OCI-LY3 (cell line): ENCODE data around the gene LBR.

Source experiments
- H2AFZ ChIP-seq: fragments of 200-600, 300-600 bp; shearing (Covaris generic); 2 replicates; pipeline ENCODE4 v1.6.0; 2014; ENCODE audit warnings: antibody characterized with exemption, low read depth, low read length
- H3K27ac ChIP-seq: fragments of 200-600, 300-600 bp; sonication (generic); 2 replicates; pipeline ENCODE4 v1.5.1; 2014; ENCODE audit warnings: mild to moderate bottlenecking, low read length, moderate library complexity, mixed read lengths
- H3K27me3 ChIP-seq: fragments of 200-600, 300-600 bp; sonication (generic); 2 replicates; pipeline ENCODE4 v1.6.1; 2014; ENCODE audit warnings: low read depth, low read length, mixed read lengths
- H3K36me3 ChIP-seq: fragments of 200-600, 300-600 bp; sonication (generic); replicated peaks from 2 replicates; pipeline ENCODE3; 2014; ENCODE audit warnings: low read depth, low read length, mixed read lengths
- H3K4me1 ChIP-seq: fragments of 300-600, 200-600 bp; sonication (generic); 2 replicates; pipeline ENCODE4 v1.6.1; 2014; ENCODE audit warnings: low read length, mixed read lengths
- H3K4me2 ChIP-seq: fragments of 200-600, 300-600 bp; sonication (generic); 2 replicates; pipeline ENCODE4 v1.6.1; 2014; ENCODE audit warnings: low read length, mixed read lengths
- H3K4me3 ChIP-seq: fragments of 300-600, 200-600 bp; sonication (generic); 2 replicates; pipeline ENCODE4 v1.5.1; 2014; ENCODE audit warnings: antibody characterized with exemption, mild to moderate bottlenecking, low read length, moderate library complexity
- H3K79me2 ChIP-seq: fragments of 300-600, 200-600 bp; shearing (Covaris generic); 2 replicates; pipeline ENCODE4 v1.6.1; 2014; ENCODE audit warnings: mild to moderate bottlenecking, low read length, mixed read lengths
- H3K9ac ChIP-seq: fragments of 300-600, 200-600 bp; shearing (Covaris generic); 2 replicates; pipeline ENCODE4 v1.6.0; 2014; ENCODE audit warnings: mild to moderate bottlenecking, low read length, moderate library complexity
- H3K9me3 ChIP-seq: fragments of 200-600, 300-600 bp; shearing (Covaris generic); 2 replicates; pipeline ENCODE4 v1.6.1; 2014; ENCODE audit warnings: low read length, mixed read lengths; ENCODE audit not compliant: insufficient read depth
- H4K20me1 ChIP-seq: fragments of 200-600, 300-600 bp; sonication (generic); 2 replicates; pipeline ENCODE4 v1.6.1; 2016; ENCODE audit warnings: low read length, mixed read lengths; ENCODE audit not compliant: insufficient read depth
- EZH2phosphoT487 ChIP-seq: fragments of 200-600 bp; shearing (Covaris generic); IDR thresholded peaks from 2 replicates; pipeline ENCODE4 v1.6.1; 2018; ENCODE audit warnings: antibody characterized with exemption, mixed run types, low read depth
- TF ChIP-seq, protein P1 (sequence below): fragments of 200-600, 300-600 bp; sonication (generic); IDR thresholded peaks from 2 replicates; pipeline ENCODE4 v1.5.1; 2014; ENCODE audit warnings: antibody characterized with exemption, low read length, low read depth

The LBR gene

GRCh38 chr1:225426395-225427234 is 1.2 kb downstream of the LBR start:
- H3K36me3 ChIP-seq, result peaks cover 15% of the 10 kb centered on the region
- H4K20me1 ChIP-seq, result peaks cover 51% of the 10 kb centered on the region
- peaks cover 36% of the 10 kb centered on the region for H3K4me1 ChIP-seq
- peak overlapping the region; percentile 93 for H3K4me2 ChIP-seq
- H3K9me3 ChIP-seq, result no peaks in the 10 kb centered on the region
- H3K27ac ChIP-seq, result peak overlapping the region; percentile 67
- TF ChIP-seq EZH2phosphoT487, result no peak
- TF ChIP-seq, protein P1, sequence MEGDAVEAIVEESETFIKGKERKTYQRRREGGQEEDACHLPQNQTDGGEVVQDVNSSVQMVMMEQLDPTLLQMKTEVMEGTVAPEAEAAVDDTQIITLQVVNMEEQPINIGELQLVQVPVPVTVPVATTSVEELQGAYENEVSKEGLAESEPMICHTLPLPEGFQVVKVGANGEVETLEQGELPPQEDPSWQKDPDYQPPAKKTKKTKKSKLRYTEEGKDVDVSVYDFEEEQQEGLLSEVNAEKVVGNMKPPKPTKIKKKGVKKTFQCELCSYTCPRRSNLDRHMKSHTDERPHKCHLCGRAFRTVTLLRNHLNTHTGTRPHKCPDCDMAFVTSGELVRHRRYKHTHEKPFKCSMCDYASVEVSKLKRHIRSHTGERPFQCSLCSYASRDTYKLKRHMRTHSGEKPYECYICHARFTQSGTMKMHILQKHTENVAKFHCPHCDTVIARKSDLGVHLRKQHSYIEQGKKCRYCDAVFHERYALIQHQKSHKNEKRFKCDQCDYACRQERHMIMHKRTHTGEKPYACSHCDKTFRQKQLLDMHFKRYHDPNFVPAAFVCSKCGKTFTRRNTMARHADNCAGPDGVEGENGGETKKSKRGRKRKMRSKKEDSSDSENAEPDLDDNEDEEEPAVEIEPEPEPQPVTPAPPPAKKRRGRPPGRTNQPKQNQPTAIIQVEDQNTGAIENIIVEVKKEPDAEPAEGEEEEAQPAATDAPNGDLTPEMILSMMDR, result no peak
- no peak overlapping the region for H2AFZ ChIP-seq
- peaks cover 63% of the 10 kb centered on the region for H3K79me2 ChIP-seq
- H3K4me3 ChIP-seq, result peak overlapping the region; percentile 85
- no peaks in the 10 kb centered on the region for H3K27me3 ChIP-seq
- H3K9ac ChIP-seq, result peak overlapping the region; percentile 86

DNA sequence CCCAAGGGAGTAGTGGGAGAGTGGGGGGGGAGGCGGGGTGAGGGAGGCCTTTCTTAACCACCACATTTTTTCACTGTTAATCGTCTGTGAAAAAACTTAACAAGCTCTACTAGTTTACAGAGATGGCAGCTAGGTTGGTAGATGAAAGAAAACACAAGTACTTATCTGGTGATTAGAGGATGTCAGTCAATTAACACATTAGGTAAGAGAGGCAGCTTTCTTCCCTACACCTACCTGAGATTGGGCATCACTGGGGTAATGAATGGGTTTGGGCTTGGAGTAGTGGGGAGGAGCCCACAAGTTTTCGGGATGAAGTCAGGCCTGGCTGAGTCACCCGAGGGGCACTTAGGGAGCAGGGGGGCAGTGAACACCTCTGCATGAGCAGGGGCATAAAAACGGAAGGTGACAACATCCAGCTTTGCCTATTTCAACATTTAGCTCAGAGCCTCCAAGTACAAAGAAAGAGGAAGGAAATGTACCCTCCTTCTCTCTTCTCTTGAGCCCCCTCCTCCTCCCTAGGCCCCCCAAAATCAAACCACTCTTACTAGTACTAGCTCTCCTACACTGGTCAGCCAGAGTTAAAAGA is 2.5 kb downstream of the LBR start:
- peaks cover 55% of the 10 kb centered on the region for H4K20me1 ChIP-seq
- H3K79me2 ChIP-seq, result peaks cover 76% of the 10 kb centered on the region
- peak overlapping the region; percentile 85 for H3K4me3 ChIP-seq
- peak overlapping the region; percentile 86 for H3K9ac ChIP-seq
- H3K27ac ChIP-seq, result no peak overlapping the region
- H3K4me2 ChIP-seq, result peak overlapping the region; percentile 93
- TF ChIP-seq EZH2phosphoT487, result no peak
- TF ChIP-seq, protein P1, result no peak
- no peak overlapping the region for H2AFZ ChIP-seq
- peaks cover 24% of the 10 kb centered on the region for H3K36me3 ChIP-seq
- H3K27me3 ChIP-seq, result no peaks in the 10 kb centered on the region
- H3K4me1 ChIP-seq, result peaks cover 36% of the 10 kb centered on the region
- H3K9me3 ChIP-seq, result no peaks in the 10 kb centered on the region

- peaks cover 55% of the 10 kb centered on the region for H4K20me1 ChIP-seq
- 0 out of 2 replicates have a peak overlapping the region, but pooled peaks have one; percentile 11 for H3K9ac ChIP-seq
- no peak for TF ChIP-seq EZH2phosphoT487
- TF ChIP-seq, protein P1, result no peak
- H3K9me3 ChIP-seq, result no peaks in the 10 kb centered on the region
- H3K4me3 ChIP-seq, result peak overlapping the region; percentile 85
- H3K4me1 ChIP-seq, result peaks cover 36% of the 10 kb centered on the region
- H2AFZ ChIP-seq, result no peak overlapping the region
- no peaks in the 10 kb centered on the region for H3K27me3 ChIP-seq
- peaks cover 82% of the 10 kb centered on the region for H3K79me2 ChIP-seq
- peaks cover 29% of the 10 kb centered on the region for H3K36me3 ChIP-seq
- peak overlapping the region; percentile 93 for H3K4me2 ChIP-seq
- H3K27ac ChIP-seq, result no peak overlapping the region
Measured at GRCh38 chr1:225424562-225425200, 3.2 kb downstream of the LBR start.

DNA sequence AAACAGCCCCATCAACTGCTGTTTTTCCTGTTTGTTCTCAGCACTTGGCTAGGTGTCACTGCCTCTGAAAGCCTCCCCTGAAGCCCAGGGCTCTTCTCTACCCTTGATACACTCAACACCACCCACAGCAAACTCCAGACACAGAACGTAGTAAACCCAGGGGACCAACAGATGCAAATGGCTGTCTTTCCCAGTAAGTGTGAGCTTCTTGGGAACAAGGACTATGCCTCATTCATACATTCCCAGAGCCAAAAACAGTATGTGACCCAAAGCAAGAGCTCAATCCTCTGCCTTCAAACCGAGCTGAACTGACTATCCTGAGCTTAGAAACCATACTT is 4.4 kb downstream of the LBR start:
- TF ChIP-seq, protein P1, result no peak
- no peak for TF ChIP-seq EZH2phosphoT487
- Histone ChIP-seq H2AFZ (no peak overlapping the region), H3K27me3 (no peaks in the 10 kb centered on the region), H3K27ac (no peak overlapping the region), H3K36me3 (peaks cover 41% of the 10 kb centered on the region), H3K4me3 (no peak overlapping the region), H4K20me1 (peaks cover 55% of the 10 kb centered on the region), H3K9ac (no peak overlapping the region), H3K4me1 (peaks cover 30% of the 10 kb centered on the region), H3K79me2 (peaks cover 88% of the 10 kb centered on the region), H3K9me3 (no peaks in the 10 kb centered on the region), H3K4me2 (no peak overlapping the region)
